Measurements from ENCODE around the gene KBTBD2.

DNA sequence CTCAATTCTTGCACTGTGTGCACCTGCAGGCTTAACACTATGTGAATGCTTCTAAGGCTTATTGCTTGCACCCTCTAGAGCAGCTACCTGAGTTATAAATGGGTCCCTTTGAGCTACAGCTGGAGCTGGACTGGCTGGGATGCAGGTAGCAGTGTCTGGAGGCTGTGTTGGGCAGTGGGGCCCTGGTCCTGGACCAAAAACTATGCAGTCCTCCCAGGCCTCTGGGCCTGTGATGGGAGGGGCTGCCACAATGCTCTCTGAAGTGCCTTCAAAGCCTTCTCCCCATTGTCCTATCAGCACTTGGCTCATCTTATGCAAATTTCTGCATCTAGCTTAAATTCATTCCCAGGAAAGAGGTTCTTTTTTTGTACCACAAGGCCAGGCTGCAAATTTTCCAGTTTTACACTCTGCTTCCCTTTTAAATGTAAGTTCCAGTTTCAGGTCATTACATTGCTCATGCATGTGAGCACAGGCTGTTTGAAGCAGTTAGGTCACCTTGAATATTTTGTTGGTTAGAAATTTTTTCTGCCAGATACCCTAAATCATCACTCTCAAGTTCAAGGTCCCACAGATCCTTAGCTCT, 26.0 kb downstream of the KBTBD2 start:
- TF ChIP-seq EZH2 (IDR thresholded peaks at IDR 0.05; ENCODE audit: insufficient read depth, poor library complexity, severe bottlenecking) (no peak), EZH2phosphoT487 (IDR thresholded peaks at IDR 0.05; ENCODE audit: insufficient read depth, low read depth) (no peak)
